ENCODE data around the gene SYNDIG1. TPM values are rescaled to one million over a fixed set of nuclear protein-coding genes. Genes with fewer than 3 reads are reported as not detected.

Gene SYNDIG1
- total RNA-seq, 1 experiment from 2014 or later: not detected

- H3K4me3 Mint-ChIP-seq (ENCODE audit: unreplicated experiment): no peak overlapping the region
- peaks cover 17% of the 10 kb centered on the region for H3K27me3 Mint-ChIP-seq (ENCODE audit: insufficient read depth, unreplicated experiment)
- POLR2A ChIA-PET: no interaction called here
- Histone ChIP-seq H3K4me1 (no peaks in the 10 kb centered on the region), H3K27me3 (replicated peaks; ENCODE audit: control insufficient read depth, insufficient read depth, low read length) (no peaks in the 10 kb centered on the region), H3K4me3 (ENCODE audit: low read depth, low read length) (no peak overlapping the region), H3K36me3 (ENCODE audit: control insufficient read depth, insufficient read depth, low read length) (no peaks in the 10 kb centered on the region), H3K9me3 (no peaks in the 10 kb centered on the region)
- CTCF ChIA-PET: no interaction called here
- no peaks in the 10 kb centered on the region for H3K9me3 Mint-ChIP-seq (ENCODE audit: unreplicated experiment)
- TF ChIP-seq, protein P1, sequence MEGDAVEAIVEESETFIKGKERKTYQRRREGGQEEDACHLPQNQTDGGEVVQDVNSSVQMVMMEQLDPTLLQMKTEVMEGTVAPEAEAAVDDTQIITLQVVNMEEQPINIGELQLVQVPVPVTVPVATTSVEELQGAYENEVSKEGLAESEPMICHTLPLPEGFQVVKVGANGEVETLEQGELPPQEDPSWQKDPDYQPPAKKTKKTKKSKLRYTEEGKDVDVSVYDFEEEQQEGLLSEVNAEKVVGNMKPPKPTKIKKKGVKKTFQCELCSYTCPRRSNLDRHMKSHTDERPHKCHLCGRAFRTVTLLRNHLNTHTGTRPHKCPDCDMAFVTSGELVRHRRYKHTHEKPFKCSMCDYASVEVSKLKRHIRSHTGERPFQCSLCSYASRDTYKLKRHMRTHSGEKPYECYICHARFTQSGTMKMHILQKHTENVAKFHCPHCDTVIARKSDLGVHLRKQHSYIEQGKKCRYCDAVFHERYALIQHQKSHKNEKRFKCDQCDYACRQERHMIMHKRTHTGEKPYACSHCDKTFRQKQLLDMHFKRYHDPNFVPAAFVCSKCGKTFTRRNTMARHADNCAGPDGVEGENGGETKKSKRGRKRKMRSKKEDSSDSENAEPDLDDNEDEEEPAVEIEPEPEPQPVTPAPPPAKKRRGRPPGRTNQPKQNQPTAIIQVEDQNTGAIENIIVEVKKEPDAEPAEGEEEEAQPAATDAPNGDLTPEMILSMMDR (IDR thresholded peaks at IDR 0.05; ENCODE audit: insufficient read depth in 1 of 2, low read depth in 1 of 2, low read length in 1 of 2, severe bottlenecking in 1 of 2, unreplicated experiment in 1 of 2): no peak
- no peak overlapping the region for H3K27ac Mint-ChIP-seq (ENCODE audit: unreplicated experiment)
- no peaks in the 10 kb centered on the region for H3K36me3 Mint-ChIP-seq (ENCODE audit: insufficient read depth, unreplicated experiment)
- BruUV-seq (replicated peaks): no TSS peak
- H3K4me1 Mint-ChIP-seq (ENCODE audit: low read depth, unreplicated experiment): no peaks in the 10 kb centered on the region
- intact Hi-C loops (cut with micrococcal nuclease; ENCODE audit: unreplicated experiment): no loop called here
- no peak for DNase-seq
These were observed 180.5 kb downstream of the SYNDIG1 start for GRCh38 chr20:24649787-24650490.

- H3K27ac Mint-ChIP-seq (ENCODE audit: unreplicated experiment): no peak overlapping the region
- CTCF ChIA-PET: interaction anchor here (0.6 to 0.8 kb wide), 2 partner anchors 267 to 443 kb away, joined by 3 read pairs; no protein-coding TSS in a partner anchor
These were observed 181.9 kb downstream of the SYNDIG1 start for GRCh38 chr20:24651171-24651975.

GRCh38 chr20:24651976-24652345, 182.5 kb downstream of the SYNDIG1 start:
- Mint-ChIP-seq H3K36me3 (ENCODE audit: insufficient read depth, unreplicated experiment) (no peaks in the 10 kb centered on the region), H3K4me3 (ENCODE audit: unreplicated experiment) (no peak overlapping the region), H3K27me3 (ENCODE audit: insufficient read depth, unreplicated experiment) (peaks cover 20% of the 10 kb centered on the region), H3K9me3 (ENCODE audit: unreplicated experiment) (no peaks in the 10 kb centered on the region), H3K4me1 (ENCODE audit: low read depth, unreplicated experiment) (no peaks in the 10 kb centered on the region), H3K27ac (ENCODE audit: unreplicated experiment) (no peak overlapping the region)
- no peak for DNase-seq
- CTCF ChIA-PET: interaction anchor here (0.6 kb wide), 1 partner anchor 443 kb away, joined by 3 read pairs; no protein-coding TSS in a partner anchor
- H3K4me3 ChIP-seq (ENCODE audit: low read depth, low read length): no peak overlapping the region
- no peaks in the 10 kb centered on the region for H3K4me1 ChIP-seq
- BruUV-seq (replicated peaks): no TSS peak
- H3K36me3 ChIP-seq (ENCODE audit: control insufficient read depth, insufficient read depth, low read length): no peaks in the 10 kb centered on the region
- H3K27me3 ChIP-seq (replicated peaks; ENCODE audit: control insufficient read depth, insufficient read depth, low read length): no peaks in the 10 kb centered on the region
- POLR2A ChIA-PET: no interaction called here
- H3K9me3 ChIP-seq: no peaks in the 10 kb centered on the region
- TF ChIP-seq, protein P1 (IDR thresholded peaks at IDR 0.05; ENCODE audit: insufficient read depth in 1 of 2, low read depth in 1 of 2, low read length in 1 of 2, severe bottlenecking in 1 of 2, unreplicated experiment in 1 of 2): no peak
- intact Hi-C loops (cut with micrococcal nuclease; ENCODE audit: unreplicated experiment): no loop called here

More at GRCh38 chr20:24651171-24651975, 181.9 kb downstream of the SYNDIG1 start:
- no peaks in the 10 kb centered on the region for H3K36me3 ChIP-seq (ENCODE audit: control insufficient read depth, insufficient read depth, low read length)
- intact Hi-C loops (cut with micrococcal nuclease; ENCODE audit: unreplicated experiment): no loop called here
- no peak for DNase-seq
- TF ChIP-seq, protein P1 (IDR thresholded peaks at IDR 0.05; ENCODE audit: insufficient read depth in 1 of 2, low read depth in 1 of 2, low read length in 1 of 2, severe bottlenecking in 1 of 2, unreplicated experiment in 1 of 2): no peak
- H3K4me1 ChIP-seq: no peaks in the 10 kb centered on the region
- POLR2A ChIA-PET: no interaction called here
- H3K4me1 Mint-ChIP-seq (ENCODE audit: low read depth, unreplicated experiment): no peaks in the 10 kb centered on the region
- H3K4me3 ChIP-seq (ENCODE audit: low read depth, low read length): no peak overlapping the region
- BruUV-seq (replicated peaks): no TSS peak
- no peaks in the 10 kb centered on the region for H3K36me3 Mint-ChIP-seq (ENCODE audit: insufficient read depth, unreplicated experiment)
- peaks cover 20% of the 10 kb centered on the region for H3K27me3 Mint-ChIP-seq (ENCODE audit: insufficient read depth, unreplicated experiment)
- H3K27me3 ChIP-seq (replicated peaks; ENCODE audit: control insufficient read depth, insufficient read depth, low read length): no peaks in the 10 kb centered on the region
- no peaks in the 10 kb centered on the region for H3K9me3 ChIP-seq
- no peak overlapping the region for H3K4me3 Mint-ChIP-seq (ENCODE audit: unreplicated experiment)
- H3K9me3 Mint-ChIP-seq (ENCODE audit: unreplicated experiment): no peaks in the 10 kb centered on the region
